GM12865 (cell line): ENCODE data around the gene AP4M1.

ENCODE experiments used
- DNase-seq: peaks from one replicate; pipeline ENCODE4 v3.0.0; 2010; ENCODE audit warnings: low read depth
- H3K4me3 ChIP-seq: 2 replicates; pipeline ENCODE4 v1.5.1; 2011; ENCODE audit warnings: mild to moderate bottlenecking, low read depth, low read length, control low read depth
- TF ChIP-seq, protein P1 (sequence below): IDR thresholded peaks from 2 replicates; pipeline ENCODE4 v1.5.1; 2011; ENCODE audit warnings: low read length, control low read depth, low read depth, inconsistent platforms; ENCODE audit not compliant: insufficient read depth; ENCODE audit errors: missing control alignments

AP4M1 gene

DNA sequence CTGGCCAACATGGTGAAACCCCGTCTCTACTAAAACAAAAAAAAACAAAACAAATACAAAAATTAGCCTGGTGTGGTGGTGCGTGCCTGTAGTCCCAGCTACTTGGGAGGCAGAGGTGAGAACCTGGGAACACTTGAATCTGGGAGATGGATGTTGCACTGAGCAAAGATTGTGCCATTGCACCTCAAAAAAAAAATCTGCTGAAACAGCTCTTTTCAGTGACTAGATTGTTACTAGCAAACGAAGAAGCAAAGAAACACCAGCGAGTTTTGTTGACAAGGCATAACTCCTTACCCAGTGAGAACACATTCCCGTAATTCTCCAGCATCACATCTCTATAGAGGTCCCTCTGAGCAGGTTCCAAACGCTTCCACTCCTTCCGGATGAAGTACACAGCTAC, 26.6 kb upstream of the AP4M1 start:
- DNase-seq = no peak
- no peak overlapping the region for H3K4me3 ChIP-seq

DNA sequence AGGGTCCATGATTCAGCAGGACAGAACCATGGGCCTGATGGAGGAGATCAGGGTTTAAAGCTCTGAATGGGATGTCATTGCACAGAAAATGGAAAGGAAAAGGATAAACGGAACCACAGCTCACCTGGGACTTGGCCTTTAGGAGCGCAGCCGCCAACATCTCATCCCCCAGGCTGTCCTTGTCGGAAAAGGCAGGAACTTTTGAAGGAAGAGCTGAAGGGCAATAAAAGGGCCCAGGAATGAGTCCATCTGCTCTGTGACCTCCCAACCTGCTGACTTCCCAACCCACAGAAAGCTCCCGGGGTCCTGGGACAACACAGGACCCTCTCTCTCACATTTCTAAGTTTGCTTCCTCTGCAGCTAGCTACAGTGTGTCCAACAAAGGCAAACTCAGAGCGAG, 26.0 kb upstream of the AP4M1 start:
- TF ChIP-seq, protein P1, sequence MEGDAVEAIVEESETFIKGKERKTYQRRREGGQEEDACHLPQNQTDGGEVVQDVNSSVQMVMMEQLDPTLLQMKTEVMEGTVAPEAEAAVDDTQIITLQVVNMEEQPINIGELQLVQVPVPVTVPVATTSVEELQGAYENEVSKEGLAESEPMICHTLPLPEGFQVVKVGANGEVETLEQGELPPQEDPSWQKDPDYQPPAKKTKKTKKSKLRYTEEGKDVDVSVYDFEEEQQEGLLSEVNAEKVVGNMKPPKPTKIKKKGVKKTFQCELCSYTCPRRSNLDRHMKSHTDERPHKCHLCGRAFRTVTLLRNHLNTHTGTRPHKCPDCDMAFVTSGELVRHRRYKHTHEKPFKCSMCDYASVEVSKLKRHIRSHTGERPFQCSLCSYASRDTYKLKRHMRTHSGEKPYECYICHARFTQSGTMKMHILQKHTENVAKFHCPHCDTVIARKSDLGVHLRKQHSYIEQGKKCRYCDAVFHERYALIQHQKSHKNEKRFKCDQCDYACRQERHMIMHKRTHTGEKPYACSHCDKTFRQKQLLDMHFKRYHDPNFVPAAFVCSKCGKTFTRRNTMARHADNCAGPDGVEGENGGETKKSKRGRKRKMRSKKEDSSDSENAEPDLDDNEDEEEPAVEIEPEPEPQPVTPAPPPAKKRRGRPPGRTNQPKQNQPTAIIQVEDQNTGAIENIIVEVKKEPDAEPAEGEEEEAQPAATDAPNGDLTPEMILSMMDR = no peak
- no peak for DNase-seq

More for the DNA sequence above, 26.6 kb upstream of the AP4M1 start:
- TF ChIP-seq, protein P1 = no peak

DNA sequence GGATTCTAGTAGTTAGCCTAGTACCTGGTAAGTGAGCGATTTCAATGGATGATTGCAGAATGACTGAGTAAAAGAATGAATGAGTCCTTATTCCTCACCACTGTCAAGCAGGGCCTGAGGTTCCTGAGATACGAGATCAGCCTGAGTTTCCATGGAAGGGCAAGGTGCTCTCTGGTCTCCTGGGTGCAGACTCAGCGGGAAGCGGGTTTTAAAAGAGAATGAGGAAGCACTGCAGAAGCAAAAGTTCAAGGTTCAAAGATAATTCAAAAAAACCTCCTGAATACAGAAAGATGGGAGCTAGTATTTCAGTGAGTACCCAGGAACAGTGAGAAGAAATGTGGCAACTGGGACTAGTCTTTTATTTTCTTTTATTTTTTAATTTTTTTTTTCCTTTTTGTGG, 24.2 kb upstream of the AP4M1 start:
- DNase-seq = no peak
- TF ChIP-seq, protein P1 = no peak
- no peak overlapping the region for H3K4me3 ChIP-seq

More for the DNA sequence above, 26.0 kb upstream of the AP4M1 start:
- no peak overlapping the region for H3K4me3 ChIP-seq

DNA sequence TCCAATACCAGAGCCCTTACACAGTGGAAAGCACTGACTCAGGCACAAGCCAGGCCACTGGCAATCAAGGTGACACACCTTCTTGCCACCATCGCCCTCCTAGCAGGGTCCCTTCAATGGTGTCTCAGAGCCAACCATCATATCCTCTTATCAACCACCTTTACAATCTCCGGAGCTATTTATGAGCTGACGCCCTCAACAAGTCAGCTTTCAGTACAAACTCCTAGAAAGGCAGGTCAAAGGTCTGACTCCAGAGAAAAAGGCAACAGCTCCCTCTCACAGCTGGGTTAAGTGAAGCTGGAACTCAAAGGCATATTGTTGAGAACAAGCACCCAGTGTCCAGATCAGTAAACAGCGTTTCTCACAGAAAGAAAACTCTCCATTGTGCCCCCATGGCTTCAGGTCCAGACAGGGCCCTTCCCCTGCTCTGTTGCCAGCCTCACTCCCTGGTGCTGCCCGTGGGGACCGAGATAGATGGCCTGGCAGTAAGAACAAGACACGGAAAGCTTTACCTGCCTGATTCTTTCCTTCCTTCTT, 22.4 kb upstream of the AP4M1 start:
- TF ChIP-seq, protein P1 = no peak
- DNase-seq = no peak
- H3K4me3 ChIP-seq = no peak overlapping the region

DNA sequence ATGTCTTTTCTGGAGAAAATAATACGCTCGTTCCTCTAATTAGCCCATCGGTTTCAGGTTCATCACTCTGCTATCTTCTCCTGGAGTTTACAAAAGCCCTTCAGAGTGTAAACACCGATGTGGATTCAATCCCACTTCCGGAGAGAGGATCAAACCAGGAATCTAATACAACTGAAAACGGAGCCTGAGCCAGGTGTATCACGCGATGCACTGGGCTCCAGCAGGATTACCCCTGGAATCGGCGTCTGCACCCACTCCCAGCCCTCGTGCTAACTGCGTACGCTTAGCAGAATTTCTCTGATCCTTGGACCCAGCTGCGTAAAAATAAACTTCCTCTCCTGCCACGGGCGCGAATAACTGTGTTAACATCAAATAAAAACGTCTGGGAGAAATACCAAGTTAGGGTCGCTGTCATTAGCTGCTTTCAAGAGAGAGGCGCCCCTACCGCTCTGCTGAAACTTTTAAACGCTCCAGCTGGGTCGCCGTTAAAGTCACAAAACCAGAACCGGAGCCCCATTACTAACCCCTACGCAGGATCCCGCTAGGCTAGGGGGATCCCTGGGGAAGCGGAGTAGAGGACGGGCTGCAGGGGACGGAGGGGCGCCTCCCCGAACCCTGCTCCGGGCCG, 20.4 kb upstream of the AP4M1 start:
- TF ChIP-seq, protein P1 = no peak
- peak overlapping the region; percentile 78 for H3K4me3 ChIP-seq
- DNase-seq = no peak

DNA sequence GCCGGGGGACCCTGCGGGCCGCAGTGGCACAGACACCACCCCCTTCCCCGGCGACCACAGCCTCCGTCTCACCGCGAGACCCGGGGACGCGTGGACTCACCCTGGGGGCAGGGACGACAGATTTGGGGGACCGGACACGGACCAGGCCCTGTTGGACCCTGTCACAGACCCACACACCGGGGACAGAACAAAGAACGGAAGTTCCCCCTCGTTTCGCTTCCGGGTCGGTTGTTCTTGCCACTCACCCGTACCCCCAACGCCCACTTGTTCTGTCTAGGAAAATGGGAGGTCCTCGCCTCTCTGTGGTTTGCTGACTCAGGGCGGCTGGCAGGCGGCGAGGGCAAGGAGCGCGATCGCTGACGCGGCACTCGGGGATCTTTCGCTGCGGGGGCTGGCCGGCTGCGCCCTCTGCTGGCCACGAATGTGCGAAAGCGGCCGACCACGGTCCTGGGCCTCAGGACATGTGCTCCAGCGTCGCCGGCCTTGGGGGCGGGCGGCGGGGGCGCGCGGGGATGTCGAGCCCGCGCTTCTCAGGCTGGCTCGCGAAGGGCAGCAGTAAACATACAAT, 19.8 kb upstream of the AP4M1 start, which contains the start of gene ZNF3:
Gene ZNF3, minus strand, starts transcription at position 189 of the 568 bp plus-strand sequence. CDS start 4,366 bp downstream, outside the sequence.
- TF ChIP-seq, protein P1 = peak; percentile 88
- peak; percentile 100 for DNase-seq
- peak within 1 kb of the TSS; percentile 78 for H3K4me3 ChIP-seq

DNA sequence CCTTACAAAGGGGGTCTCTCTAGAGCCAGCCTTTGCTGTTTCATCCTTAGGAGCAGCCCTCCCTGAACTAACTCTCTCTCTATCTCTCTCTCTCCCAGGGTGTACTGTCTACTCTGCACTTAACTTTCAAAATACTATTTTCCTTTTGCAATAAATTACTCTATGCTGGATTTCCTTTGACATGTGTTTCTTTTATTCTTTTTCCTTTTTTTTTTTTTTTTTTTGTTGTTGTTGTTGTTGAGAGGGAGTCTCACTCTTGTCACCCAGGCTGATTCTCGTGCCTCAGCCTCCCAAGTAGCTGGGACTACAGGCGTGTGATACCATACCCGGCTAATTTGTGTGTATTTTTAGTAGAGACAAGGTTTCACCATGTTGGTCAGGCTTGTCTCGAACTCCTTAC, 18.5 kb upstream of the AP4M1 start:
- DNase-seq = no peak
- H3K4me3 ChIP-seq = no peak overlapping the region
- TF ChIP-seq, protein P1 = no peak
